Stimulated activated naive CD8-positive, alpha-beta T cell treated with anti-CD3 and anti-CD28 coated beads, Interleukin-15, Interleukin-2, amounts not matched to agents 100 ng/mL and 50 ng/mL, for 24 hours (primary cell): ENCODE data around the gene SRRM1.
"Not testable (repeated sequence)": the region's sequence is repeated elsewhere in the genome, so short reads cannot be mapped to it uniquely, and the experiment has no call there.

ENCODE experiments used
- H3K27ac Mint-ChIP-seq: one replicate; pipeline ENCODE4 v1.8.0; 2021; ENCODE audit warnings: mild to moderate bottlenecking, mixed read lengths
- H3K27me3 Mint-ChIP-seq: one replicate; pipeline ENCODE4 v1.8.0; 2021; ENCODE audit warnings: mixed read lengths
- H3K36me3 Mint-ChIP-seq: one replicate; pipeline ENCODE4 v1.8.0; 2021; ENCODE audit warnings: low read depth, mixed read lengths
- H3K4me1 Mint-ChIP-seq: one replicate; pipeline ENCODE4 v1.8.0; 2021; ENCODE audit warnings: low read depth, mixed read lengths
- H3K4me3 Mint-ChIP-seq: one replicate; pipeline ENCODE4 v1.8.0; 2021; ENCODE audit warnings: mild to moderate bottlenecking, mixed read lengths
- H3K9me3 Mint-ChIP-seq: one replicate; pipeline ENCODE4 v1.8.0; 2021; ENCODE audit warnings: mixed read lengths

SRRM1 gene

GRCh38 chr1:24695202-24695974 lies 52.3 kb downstream of the SRRM1 start:
- Mint-ChIP-seq H3K4me3 (no peak overlapping the region), H3K27ac (no peak overlapping the region), H3K4me1 (peaks cover 19% of the 10 kb centered on the region), H3K27me3 (no peaks in the 10 kb centered on the region), H3K9me3 (no peaks in the 10 kb centered on the region), H3K36me3 (no peaks in the 10 kb centered on the region)

GRCh38 chr1:24696041-24696755 lies 53.1 kb downstream of the SRRM1 start:
- no peak overlapping the region for H3K4me3 Mint-ChIP-seq

GRCh38 chr1:24696756-24697330 lies 53.7 kb downstream of the SRRM1 start:
- no peak overlapping the region for H3K4me3 Mint-ChIP-seq
- no peaks in the 10 kb centered on the region for H3K27me3 Mint-ChIP-seq
- peaks cover 19% of the 10 kb centered on the region for H3K4me1 Mint-ChIP-seq
- no peaks in the 10 kb centered on the region for H3K9me3 Mint-ChIP-seq
- H3K36me3 Mint-ChIP-seq: no peaks in the 10 kb centered on the region
- no peak overlapping the region for H3K27ac Mint-ChIP-seq

More at GRCh38 chr1:24696041-24696755, 53.1 kb downstream of the SRRM1 start:
- no peaks in the 10 kb centered on the region for H3K36me3 Mint-ChIP-seq
- H3K4me1 Mint-ChIP-seq: peaks cover 19% of the 10 kb centered on the region
- H3K27me3 Mint-ChIP-seq: no peaks in the 10 kb centered on the region
- no peaks in the 10 kb centered on the region for H3K9me3 Mint-ChIP-seq
- H3K27ac Mint-ChIP-seq: no peak overlapping the region

- H3K36me3 Mint-ChIP-seq, H3K4me3 Mint-ChIP-seq, H3K27me3 Mint-ChIP-seq, H3K9me3 Mint-ChIP-seq: not testable (repeated sequence)
- H3K27ac Mint-ChIP-seq: peak overlapping the region; percentile 45
- H3K4me1 Mint-ChIP-seq: peaks cover 19% of the 10 kb centered on the region
These were observed 54.4 kb downstream of the SRRM1 start for GRCh38 chr1:24697453-24698001.

- H3K36me3 Mint-ChIP-seq, H3K4me3 Mint-ChIP-seq, H3K27ac Mint-ChIP-seq, H3K27me3 Mint-ChIP-seq, H3K9me3 Mint-ChIP-seq: not testable (repeated sequence)
- peaks cover 19% of the 10 kb centered on the region for H3K4me1 Mint-ChIP-seq
These were observed 55.2 kb downstream of the SRRM1 start for GRCh38 chr1:24698326-24698725.

- Mint-ChIP-seq H3K9me3 (no peaks in the 10 kb centered on the region), H3K4me1 (peaks cover 10% of the 10 kb centered on the region), H3K36me3 (no peaks in the 10 kb centered on the region), H3K4me3 (no peak overlapping the region), H3K27ac (no peak overlapping the region), H3K27me3 (no peaks in the 10 kb centered on the region)
These were observed 56.5 kb downstream of the SRRM1 start for GRCh38 chr1:24699628-24700027.

GRCh38 chr1:24702511-24703293 lies 59.6 kb downstream of the SRRM1 start:
- Mint-ChIP-seq H3K36me3 (no peaks in the 10 kb centered on the region), H3K4me1 (peaks cover 9% of the 10 kb centered on the region), H3K4me3 (no peak overlapping the region), H3K27me3 (no peaks in the 10 kb centered on the region), H3K9me3 (no peaks in the 10 kb centered on the region), H3K27ac (no peak overlapping the region)

- no peaks in the 10 kb centered on the region for H3K27me3 Mint-ChIP-seq
- H3K27ac Mint-ChIP-seq: no peak overlapping the region
- peaks cover 17% of the 10 kb centered on the region for H3K4me1 Mint-ChIP-seq
- no peak overlapping the region for H3K4me3 Mint-ChIP-seq
- H3K36me3 Mint-ChIP-seq: no peaks in the 10 kb centered on the region
- H3K9me3 Mint-ChIP-seq: no peaks in the 10 kb centered on the region
These were observed 61.5 kb downstream of the SRRM1 start for GRCh38 chr1:24704411-24705259.

- Mint-ChIP-seq H3K4me3 (no peak overlapping the region), H3K4me1 (peaks cover 25% of the 10 kb centered on the region), H3K9me3 (no peaks in the 10 kb centered on the region), H3K36me3 (no peaks in the 10 kb centered on the region), H3K27me3 (no peaks in the 10 kb centered on the region), H3K27ac (peak overlapping the region; percentile 14)
These were observed 62.4 kb downstream of the SRRM1 start for GRCh38 chr1:24705260-24706073.

GRCh38 chr1:24706074-24706389 lies 62.9 kb downstream of the SRRM1 start:
- H3K4me1 Mint-ChIP-seq: peaks cover 25% of the 10 kb centered on the region
- H3K9me3 Mint-ChIP-seq, H3K4me3 Mint-ChIP-seq, H3K27ac Mint-ChIP-seq, H3K27me3 Mint-ChIP-seq, H3K36me3 Mint-ChIP-seq: not testable (repeated sequence)

GRCh38 chr1:24707687-24708086 lies 64.6 kb downstream of the SRRM1 start:
- Mint-ChIP-seq H3K9me3 (no peaks in the 10 kb centered on the region), H3K4me1 (peaks cover 25% of the 10 kb centered on the region), H3K36me3 (no peaks in the 10 kb centered on the region), H3K4me3 (no peak overlapping the region), H3K27me3 (no peaks in the 10 kb centered on the region), H3K27ac (no peak overlapping the region)

- Mint-ChIP-seq H3K36me3 (no peaks in the 10 kb centered on the region), H3K4me1 (peaks cover 27% of the 10 kb centered on the region), H3K27me3 (no peaks in the 10 kb centered on the region), H3K27ac (peak overlapping the region; percentile 48), H3K9me3 (no peaks in the 10 kb centered on the region), H3K4me3 (no peak overlapping the region)
These were observed 65.8 kb downstream of the SRRM1 start for GRCh38 chr1:24708938-24709337.

- peaks cover 34% of the 10 kb centered on the region for H3K4me1 Mint-ChIP-seq
- no peaks in the 10 kb centered on the region for H3K36me3 Mint-ChIP-seq
- no peak overlapping the region for H3K4me3 Mint-ChIP-seq
- H3K27ac Mint-ChIP-seq: peak overlapping the region; percentile 29
- H3K9me3 Mint-ChIP-seq: no peaks in the 10 kb centered on the region
- no peaks in the 10 kb centered on the region for H3K27me3 Mint-ChIP-seq
These were observed 66.8 kb downstream of the SRRM1 start for GRCh38 chr1:24709791-24710441.
